NCI-H2227 (cell line): ENCODE results near the gene CDK15.
"Not testable (repeated sequence)": the region's sequence is repeated elsewhere in the genome, so short reads cannot be mapped to it uniquely, and the experiment has no call there.

Source experiments
- DNase-seq: peaks from one replicate; lab custom pipeline; 2025; ENCODE audit not compliant: unreplicated experiment; lab: John Stamatoyannopoulos, UW

The CDK15 gene

DNA sequence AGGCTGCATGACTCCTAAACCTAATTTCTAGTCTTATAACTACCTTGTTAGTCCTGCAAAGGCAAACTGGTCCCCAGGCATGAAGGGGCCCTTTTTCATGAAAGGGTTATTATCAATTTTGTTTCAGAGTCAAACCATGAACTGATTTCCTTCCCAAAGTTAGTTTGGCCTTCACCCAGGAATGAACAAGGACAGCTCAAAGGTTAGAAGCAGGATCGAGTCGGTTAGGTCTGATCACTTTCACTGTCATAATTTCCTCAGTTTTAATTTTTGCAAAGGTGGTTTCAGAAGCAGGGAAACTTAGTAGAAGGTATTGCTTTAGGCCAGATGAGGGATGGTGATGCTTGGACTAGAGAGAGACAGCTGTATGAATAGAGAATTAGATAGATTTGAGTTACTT lies 16.9 kb upstream of the CDK15 start:
- no peak for DNase-seq

DNA sequence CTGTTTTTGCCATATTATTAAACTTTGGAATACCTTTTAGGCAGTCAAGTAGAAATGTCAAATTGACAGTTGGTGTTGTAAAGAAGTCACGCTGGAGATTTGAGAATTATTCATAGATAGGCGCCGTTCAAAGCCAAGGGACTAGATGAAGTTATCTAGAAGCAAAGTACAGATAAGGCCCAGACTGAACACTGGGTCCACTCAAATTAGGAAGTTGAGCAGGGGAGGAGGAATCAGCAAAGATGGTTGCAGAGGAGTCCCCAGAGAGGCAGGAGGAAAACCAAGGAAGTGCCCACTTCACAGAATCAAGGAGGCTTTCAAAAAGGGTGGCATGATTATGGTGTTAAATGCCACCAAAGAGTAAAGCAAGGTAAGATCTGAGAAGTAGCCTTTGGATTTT lies 16.0 kb upstream of the CDK15 start:
- no peak for DNase-seq

DNA sequence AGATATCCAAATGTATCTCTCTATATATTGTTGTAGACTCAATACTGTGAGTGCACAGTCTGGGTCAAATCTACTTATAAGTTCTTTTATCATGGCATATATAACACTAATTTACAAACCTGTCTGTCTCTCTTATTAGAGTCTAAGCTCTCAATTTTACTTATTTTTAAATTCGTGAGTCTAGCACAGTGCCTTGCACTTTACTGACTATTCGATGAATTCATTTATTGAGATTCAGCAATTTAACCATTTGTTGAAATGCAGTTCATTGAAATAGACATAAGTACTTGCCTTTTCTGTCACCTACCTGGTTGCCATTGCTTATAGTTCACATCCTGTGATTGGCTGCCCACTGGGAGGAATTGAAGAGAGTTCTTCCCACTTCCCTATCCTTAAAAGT lies 15.3 kb upstream of the CDK15 start:
- no peak for DNase-seq

DNA sequence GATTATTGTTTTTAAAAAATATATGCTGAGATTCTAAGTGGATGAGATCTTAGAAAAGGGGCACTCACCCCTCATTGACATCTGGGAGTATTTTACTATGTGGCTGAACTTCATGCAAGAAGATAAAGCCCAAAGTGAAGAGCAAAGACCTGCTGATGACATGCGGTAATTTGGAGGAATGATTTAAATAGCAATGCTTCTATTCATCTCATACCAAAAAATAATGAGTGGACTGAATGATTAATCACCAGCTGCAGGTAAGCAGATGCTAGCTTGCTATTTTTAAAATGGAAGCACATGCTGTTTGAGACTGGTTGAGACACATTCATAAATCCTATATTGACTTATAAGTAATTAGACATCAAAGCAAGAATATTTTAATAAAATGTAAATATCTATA lies 12.7 kb upstream of the CDK15 start:
- DNase-seq: no peak

DNA sequence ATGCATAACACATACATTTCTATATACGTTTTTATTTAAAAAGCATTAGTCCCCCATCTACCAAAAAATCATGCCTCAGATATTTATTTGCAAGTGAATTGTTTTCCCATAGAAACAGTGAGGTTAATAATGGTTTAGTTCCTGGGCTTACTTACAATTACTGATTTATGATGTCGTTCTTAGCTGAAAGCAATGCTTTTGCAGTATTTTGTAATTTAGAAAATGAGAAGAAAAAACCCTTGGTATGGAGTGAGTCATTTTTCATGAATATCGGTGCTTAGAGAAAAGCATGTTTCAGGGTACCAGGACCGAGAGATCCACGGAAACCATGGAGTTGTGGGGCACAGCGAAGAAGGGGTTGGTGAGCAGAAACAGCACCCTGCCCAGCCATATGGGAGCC lies 12.0 kb upstream of the CDK15 start:
- no peak for DNase-seq

DNA sequence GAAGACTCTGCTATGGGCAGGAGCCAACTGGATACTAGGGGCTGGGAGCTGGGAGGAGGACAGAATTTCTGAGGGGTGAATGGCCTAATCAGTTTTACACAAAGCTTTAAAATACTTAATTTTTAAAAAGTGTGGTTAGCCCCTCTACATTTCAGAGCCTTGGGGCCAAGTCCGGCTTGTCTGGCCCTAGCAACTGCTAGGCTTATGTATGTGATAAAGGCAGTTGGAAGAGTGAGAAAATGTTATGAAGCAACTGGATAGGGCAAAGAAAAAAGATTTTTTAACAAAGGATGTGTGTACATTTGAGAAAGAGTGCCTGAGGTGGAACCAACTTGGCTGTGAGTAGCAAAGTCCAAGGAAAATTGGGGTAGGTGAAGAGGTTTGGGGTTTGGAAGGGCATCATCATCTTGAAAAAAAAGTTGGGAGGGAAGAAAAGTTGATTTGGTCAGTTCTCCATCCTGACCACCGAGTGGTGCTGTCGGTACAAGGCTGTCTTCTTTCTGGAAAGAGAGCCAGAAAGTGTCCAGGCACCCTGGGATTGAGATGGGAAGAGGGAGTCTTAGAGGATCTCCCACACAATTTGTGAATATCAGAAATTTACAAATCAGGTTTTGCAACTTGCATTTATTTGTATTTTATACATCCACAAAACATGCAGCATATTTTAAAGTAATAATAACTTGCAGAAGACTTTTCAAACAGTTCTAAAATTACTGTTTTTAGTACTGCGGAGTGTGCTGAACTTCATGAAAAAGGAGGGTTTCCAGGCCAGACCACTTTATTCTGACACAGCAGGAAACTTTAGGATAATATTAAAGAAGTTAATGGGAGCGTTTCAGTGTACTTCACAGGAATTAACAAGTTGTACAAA lies 10.5 kb upstream of the CDK15 start:
- DNase-seq: peak; percentile 50

DNA sequence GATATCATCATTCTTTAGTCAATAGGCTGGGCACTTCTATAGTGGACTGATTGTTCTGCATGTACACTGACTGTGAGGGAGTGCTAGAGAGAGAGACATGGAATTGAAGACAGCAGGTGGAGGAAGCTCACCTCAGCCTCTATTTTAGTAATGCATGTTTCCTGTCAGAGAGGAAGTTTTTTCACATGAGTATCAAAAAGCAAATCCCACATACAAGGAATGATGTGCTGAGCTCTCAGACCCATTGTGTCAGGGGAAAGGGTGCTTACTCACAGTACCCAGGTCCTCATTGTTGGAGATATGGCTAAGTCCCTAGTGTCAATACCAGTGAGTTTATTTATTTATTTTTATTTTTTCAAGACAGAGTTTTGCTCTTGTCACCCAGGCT lies 9.9 kb upstream of the CDK15 start:
- no peak for DNase-seq

DNA sequence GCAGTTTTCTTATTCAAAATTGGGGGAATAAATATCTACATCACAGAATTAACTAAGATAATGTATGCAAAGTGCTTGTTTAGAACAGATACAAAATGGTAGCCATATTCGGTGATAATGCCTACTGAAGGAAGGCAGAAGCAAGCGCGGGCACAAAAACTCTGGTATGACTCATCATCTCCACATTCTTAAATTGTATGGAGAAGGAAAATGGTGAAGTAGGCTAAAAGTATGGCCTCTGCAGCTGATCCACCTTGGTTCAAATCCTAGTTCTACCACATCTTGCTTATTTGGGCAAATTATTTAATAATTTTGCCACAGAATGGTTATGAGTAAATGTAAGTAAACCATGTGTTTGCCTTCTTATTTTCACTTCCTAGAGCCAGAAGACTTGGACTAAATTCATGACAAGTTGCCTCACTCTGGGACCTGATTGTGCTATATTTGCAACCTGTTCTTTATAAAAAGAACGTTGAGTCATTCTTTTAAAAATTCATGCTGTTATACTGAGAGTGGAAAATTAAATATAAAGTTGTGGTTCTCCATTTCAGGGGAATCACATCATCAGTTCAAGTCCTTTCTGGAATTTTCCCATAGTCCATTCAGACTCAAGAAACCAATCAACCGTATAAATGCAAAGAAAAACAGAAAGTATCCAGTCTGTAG lies 9.0 kb upstream of the CDK15 start:
- no peak for DNase-seq

DNA sequence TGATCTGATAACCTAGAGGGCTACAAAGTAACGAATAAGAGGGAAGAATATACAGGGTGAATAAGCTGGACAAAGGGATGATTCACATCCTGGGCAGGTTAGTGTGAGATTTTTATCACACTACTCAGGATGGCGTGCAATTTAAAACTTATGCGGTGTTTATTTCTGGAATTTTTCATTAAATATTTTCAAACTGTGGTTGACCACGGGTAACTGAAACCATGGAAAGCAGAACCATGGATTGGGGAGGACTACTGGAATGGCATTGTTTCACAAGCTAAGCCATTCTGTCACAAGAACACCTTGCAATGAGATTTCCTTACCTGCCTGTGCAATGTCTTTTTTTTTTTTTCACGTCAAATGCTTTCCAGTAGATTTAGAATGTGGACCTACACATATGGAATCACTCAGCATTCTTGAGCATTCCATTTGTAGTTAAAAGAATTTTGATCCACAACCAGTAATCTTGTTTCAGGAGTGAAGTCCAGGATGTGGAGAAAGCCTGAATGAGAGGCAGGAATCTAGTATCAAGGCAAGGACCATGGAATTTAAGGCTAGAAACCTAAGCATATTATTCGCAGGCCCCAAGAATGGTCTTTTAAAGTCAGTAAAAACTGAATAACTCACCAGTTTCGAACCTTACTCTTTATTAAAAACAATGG lies 8.0 kb upstream of the CDK15 start:
- DNase-seq: no peak

DNA sequence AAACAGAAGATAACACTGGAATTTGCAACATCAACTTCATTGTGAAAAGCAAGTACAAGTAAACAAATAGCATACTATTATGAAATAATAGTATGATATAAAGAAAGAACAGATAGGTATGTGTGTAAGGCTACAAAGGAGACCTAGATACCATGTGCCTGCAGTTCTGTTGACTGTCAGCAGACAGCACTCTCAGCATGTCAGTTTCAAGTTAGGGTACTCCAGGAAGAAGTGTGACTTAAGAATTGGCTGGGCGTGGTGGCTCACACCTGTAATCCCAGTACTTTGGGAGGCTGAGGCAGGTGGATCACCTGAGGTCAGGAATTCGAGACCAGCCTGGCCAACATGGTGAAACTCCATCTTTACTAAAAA lies 7.4 kb upstream of the CDK15 start:
- not testable (repeated sequence) for DNase-seq

DNA sequence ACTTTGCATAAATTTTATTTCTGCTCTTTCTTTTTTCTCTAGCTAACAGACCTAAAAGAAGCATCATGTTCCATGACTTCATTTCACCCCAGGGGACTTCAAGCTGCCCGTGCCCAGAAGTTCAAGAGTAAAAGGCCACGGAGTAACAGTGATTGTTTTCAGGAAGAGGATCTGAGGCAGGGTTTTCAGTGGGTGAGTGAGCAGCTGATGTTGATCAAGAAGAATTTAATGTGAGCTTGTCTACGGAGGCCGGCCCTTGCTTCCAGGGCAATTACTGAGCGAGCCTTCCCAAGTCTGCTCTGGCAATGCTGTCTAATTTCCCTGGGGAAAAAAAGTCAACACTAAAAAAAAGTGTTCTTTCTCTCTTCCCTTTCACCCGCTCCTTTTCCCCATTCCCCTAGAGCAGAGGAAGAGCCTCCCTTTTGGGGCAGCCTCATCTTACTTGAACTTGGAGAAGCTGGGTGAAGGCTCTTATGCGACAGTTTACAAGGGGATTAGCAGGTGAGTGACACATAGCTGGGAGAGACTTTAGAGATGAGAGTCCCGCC lies 1.2 kb downstream of the CDK15 start:
- DNase-seq: peak; percentile 33

DNA sequence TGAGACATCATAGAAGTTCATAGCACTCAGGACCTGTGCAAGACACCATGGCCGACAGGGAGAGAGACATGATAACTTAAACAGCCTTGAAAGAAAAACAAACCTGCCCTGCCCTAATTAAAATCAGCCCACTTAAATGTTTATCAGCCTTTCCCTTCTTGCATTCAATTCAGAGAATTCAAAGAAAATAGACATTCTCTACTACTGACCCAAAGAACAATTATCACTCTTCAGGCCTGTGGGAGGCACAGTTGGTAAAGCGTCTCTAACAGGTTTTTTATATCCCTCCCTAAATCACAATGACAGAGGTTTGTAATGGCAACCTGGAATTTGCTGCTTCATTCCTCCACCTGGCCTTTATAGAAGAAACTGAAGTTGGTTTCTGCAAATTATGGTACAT lies 1.7 kb downstream of the CDK15 start:
- DNase-seq: no peak

DNA sequence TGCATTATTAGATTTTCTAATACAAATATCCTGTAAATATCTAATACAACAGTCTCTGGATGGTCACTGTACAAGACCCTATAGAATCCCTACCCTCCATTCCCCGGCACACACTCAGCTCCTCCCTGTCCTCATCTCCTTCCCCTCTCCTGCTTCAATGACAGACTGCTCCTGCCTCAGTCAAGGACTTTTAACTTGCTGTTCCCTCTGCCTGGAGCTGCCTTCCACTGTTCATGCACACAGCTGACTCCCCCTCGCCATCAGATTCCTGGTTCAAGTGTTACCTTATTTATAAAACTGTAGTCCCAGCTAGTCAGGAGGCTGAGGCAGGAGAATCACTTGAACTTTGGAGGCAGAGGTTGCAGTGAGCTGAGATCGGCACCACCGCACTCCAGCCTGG lies 3.3 kb downstream of the CDK15 start:
- no peak for DNase-seq

DNA sequence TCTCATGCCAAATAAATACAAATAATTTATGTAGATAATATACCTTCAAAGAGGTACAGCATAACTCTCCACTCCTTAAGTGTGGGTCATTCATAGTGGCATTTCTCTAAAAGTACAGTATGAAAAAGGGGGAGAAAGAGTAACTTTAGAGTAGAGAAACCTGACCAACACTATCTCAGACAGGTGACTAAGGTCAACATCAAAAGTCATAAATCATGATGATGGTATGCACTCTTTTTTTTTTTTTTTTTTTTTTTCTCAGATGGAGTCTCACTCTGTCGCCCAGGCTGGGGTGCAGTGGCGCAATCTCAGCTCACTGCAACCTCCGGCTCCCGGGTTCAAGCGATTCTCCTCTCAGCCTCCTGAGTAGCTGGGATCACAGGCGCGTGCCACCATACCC lies 4.3 kb downstream of the CDK15 start:
- not testable (repeated sequence) for DNase-seq

DNA sequence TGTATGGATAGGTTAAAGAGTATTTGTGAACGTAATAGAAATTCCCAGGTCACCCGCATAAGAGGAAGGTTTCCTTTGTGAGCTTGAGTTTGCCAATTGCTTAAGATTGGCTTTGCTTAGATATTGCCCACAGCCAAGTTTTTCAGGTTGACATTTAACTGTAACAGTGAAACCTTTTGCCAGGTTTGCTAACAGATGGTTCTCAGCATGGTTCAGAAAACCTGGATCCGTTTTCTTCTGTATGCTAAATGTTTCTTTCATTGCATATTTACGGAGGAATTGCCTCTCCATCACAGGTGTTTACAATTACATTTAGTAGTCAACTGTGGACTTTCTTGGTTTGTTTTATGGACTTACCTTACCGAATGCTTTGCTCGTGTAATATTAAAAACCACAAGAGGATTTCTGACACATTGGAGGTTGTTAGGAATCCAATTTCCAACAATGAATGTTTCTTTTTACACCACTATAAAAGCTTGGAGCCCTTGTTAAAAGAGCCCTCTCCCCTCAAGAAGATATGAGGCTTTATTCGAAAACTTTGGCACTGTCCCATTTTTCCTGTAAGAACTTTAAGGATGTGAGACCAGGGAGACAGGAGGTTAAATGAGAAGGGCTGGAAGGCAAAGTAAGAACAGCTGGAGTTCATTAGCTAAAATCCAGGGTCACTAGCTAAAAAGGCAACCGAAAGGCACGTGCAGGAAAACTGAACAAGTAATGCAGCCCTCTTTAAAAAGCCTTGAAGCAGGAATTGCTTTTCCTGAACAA lies 7.8 kb downstream of the CDK15 start:
- no peak for DNase-seq

DNA sequence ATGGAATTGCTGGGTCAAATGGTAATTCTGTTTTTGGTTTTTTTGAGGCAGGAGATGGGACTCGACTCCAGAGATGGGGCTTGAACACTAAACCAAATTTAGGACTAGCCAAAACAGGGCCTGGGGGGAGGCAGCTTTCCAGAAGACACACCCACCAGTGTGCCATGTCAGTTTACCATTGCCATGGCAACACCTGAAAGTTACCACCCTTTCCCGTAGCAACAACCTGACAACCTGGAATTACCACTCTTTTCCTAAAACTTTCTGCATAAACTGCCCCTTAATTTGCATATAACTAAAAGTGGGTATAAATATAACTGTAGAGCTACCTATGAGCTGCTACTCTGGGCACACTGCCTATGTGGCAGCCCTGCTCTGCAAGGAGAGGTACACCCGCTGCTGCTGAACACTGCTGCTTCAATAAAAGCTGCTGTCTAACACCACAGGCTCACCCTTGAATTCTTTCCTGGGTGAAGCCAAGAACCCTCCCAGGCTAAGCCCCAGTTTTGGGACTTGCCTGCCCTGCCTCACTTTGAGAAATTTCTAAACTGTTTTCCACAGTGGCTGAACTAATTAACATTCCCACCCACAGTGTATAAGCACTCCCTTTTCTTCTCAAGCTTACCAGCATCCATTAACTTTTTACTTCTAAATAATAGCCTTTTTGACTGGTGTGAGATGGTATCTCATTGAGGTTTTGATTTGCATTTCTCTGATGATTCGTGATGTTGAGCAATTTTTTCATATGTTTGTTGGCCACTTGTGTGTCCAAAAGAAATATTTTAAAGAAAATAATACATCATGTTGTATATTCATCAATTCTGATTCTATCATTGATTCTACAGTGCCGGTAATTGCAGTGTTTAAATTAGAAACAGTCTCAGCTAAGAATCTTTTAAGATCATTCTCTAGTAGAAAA lies 10.6 kb downstream of the CDK15 start:
- DNase-seq: no peak

DNA sequence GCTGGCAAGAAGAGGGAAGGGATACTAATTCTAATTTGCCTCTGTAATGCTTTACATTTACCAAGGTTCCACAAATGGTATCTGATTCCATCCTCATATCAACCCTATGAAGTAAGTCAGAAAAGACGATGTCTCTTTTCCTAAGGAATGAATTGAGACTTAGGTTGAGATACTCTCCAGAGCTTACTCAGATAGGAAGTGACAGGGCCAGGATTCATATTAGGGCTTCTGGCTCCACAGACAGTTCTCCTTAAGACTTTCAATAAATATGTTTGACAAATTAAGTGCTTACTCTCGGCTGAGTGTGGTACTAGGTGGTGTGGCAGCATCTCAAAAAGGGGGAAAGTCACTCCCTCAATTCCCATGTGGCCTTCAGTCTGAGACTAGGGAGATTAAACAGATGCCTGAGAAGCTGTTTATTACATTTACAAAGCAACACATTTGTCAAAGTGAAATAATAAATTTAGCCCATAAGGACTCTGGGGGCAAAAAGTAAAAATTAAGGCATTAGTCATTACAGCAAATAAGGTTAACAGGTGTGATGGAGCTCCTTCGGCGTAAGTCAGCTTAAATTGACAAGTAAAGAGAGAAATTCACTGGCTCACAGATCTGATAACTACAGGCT lies 14.2 kb downstream of the CDK15 start:
- no peak for DNase-seq

DNA sequence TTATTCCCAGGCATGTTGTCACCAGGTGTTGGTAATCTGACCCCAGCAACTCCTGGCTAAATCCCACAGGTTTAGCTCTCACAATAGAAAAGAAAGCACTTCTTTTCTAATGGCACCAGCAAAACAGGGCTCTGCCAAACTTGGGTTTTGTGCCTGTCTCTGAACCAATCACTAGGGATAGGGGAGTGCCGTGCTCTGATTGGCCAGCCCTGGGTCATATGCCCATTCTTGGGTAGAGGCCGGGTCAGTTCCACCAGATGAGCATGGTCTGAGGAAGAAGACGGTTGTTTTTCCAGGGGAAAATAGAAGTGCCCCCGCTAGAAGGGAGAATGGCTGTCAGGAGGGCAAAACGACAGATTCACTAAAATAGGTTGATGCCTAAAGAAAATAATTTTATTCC lies 14.7 kb downstream of the CDK15 start:
- no peak for DNase-seq

DNA sequence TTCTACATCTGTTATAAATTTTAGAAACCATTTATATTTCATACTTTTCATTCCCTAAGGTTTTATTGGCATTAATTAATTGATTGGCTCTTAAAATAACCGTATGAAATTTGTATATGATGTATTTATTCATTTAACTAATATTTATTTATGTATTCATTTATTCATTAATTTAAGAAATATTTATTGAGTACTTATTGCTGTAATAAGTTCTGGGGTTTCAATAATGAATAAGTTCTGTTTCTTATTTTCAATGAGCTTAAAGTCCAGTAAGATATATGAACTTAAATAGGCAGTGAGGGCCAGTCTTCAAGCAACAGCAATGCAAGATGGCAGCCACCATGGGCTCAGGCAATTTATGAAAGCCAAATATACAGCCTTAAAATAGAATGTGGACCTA lies 17.9 kb downstream of the CDK15 start:
- no peak for DNase-seq

DNA sequence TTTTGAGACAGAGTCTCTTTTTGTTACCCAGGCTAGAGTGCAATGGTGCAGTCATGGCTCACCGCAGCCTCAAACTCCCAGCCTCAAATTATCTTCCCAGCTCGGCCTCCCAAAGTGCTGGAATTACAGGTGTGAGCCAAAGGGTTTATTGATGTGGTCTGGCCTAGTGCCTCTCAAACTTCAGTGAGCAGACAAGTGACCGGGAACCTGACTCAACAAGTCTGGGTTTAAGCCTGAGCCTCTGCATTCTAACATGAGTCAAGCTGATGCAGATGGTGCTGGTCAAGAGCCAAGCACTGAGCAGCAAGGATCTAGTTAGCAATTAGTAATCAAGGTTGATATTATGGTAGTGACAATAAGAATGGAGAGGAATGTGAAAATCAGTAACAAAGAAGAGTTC lies 21.3 kb downstream of the CDK15 start:
- DNase-seq: no peak
